Measurements from ENCODE around the gene PEAK3. TPM values are rescaled to one million over a fixed set of nuclear protein-coding genes. Genes with fewer than 3 reads are reported as not detected.

PEAK3 gene
- total RNA-seq, 2 donors from 2014 or later = 1.5 to 1.9 TPM

DNA sequence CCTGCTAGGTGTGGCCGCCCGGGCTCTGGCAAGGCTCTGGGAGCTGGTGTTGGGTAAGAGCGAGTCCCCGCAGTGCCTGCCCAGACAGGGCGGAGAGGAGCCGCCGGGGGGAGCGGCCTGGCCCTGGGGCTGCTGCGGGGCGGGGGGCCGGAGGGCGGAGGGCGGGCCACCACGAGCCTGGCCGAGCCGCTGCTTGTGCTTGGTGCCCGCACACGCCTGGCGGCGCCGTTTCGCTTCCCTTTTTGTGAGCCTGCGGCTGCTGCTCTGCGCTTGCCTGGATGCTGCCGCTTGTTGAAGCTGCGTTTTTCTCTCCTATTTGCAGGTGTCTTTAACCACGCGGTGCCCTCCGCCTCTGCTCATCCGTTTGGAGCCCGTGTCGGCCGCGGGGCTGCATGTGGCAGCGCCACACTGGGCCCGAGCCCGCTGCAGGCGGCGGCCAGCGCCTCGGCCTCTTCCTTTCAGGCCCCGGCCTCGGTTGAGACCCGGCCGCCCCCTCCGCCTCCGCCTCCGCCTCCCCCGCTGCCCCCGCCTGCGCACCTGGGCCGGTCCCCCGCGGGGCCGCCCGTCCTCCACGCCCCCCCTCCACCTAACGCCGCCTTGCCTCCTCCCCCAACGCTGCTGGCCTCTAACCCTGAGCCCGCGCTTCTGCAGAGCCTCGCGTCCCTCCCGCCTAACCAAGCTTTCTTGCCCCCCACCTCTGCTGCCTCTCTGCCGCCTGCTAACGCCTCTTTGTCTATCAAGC lies 54.4 kb downstream of the PEAK3 start:
- no peak for DNase-seq (ENCODE audit: low spot score)
- H3K27me3 ChIP-seq = no peaks in the 10 kb centered on the region
- H3K36me3 ChIP-seq = peaks cover 72% of the 10 kb centered on the region
- H3K27ac ChIP-seq = no peak overlapping the region
- H3K4me1 ChIP-seq = peaks cover 0 to 14% of the 10 kb centered on the region in 2 donors
- no peak overlapping the region for H3K4me3 ChIP-seq
- no peaks in the 10 kb centered on the region for H3K9me3 ChIP-seq
- TF ChIP-seq, protein P1, sequence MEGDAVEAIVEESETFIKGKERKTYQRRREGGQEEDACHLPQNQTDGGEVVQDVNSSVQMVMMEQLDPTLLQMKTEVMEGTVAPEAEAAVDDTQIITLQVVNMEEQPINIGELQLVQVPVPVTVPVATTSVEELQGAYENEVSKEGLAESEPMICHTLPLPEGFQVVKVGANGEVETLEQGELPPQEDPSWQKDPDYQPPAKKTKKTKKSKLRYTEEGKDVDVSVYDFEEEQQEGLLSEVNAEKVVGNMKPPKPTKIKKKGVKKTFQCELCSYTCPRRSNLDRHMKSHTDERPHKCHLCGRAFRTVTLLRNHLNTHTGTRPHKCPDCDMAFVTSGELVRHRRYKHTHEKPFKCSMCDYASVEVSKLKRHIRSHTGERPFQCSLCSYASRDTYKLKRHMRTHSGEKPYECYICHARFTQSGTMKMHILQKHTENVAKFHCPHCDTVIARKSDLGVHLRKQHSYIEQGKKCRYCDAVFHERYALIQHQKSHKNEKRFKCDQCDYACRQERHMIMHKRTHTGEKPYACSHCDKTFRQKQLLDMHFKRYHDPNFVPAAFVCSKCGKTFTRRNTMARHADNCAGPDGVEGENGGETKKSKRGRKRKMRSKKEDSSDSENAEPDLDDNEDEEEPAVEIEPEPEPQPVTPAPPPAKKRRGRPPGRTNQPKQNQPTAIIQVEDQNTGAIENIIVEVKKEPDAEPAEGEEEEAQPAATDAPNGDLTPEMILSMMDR (IDR thresholded peaks at IDR 0.05) = no peak

DNA sequence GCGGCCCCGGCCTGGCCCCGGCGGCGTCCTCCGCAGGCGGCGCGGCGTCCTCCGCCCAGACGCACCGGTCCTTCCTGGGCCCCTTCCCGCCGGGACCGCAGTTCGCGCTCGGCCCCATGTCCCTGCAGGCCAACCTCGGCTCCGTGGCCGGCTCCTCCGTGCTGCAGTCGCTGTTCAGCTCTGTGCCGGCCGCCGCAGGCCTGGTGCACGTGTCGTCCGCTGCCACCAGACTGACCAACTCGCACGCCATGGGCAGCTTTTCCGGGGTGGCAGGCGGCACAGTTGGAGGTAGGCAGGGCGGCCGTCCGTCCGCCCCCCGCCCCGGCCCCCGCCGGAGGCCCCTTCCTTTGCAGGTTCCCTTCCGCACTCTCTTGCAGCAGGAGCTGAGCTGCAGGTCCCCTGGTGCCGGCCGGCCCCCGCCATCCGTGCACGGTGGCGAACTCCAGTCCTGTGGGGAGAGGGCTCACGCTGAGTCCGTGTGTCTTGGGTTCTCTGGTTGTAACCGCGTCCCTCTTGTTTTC lies 55.1 kb downstream of the PEAK3 start:
- TF ChIP-seq, protein P1 (IDR thresholded peaks at IDR 0.05) = no peak
- H3K4me1 ChIP-seq = peaks cover 0 to 12% of the 10 kb centered on the region in 2 donors
- no peak for DNase-seq (ENCODE audit: low spot score)
- peaks cover 79% of the 10 kb centered on the region for H3K36me3 ChIP-seq
- no peaks in the 10 kb centered on the region for H3K9me3 ChIP-seq
- H3K27me3 ChIP-seq = no peaks in the 10 kb centered on the region
- H3K27ac ChIP-seq = no peak overlapping the region
- H3K4me3 ChIP-seq = no peak overlapping the region

DNA sequence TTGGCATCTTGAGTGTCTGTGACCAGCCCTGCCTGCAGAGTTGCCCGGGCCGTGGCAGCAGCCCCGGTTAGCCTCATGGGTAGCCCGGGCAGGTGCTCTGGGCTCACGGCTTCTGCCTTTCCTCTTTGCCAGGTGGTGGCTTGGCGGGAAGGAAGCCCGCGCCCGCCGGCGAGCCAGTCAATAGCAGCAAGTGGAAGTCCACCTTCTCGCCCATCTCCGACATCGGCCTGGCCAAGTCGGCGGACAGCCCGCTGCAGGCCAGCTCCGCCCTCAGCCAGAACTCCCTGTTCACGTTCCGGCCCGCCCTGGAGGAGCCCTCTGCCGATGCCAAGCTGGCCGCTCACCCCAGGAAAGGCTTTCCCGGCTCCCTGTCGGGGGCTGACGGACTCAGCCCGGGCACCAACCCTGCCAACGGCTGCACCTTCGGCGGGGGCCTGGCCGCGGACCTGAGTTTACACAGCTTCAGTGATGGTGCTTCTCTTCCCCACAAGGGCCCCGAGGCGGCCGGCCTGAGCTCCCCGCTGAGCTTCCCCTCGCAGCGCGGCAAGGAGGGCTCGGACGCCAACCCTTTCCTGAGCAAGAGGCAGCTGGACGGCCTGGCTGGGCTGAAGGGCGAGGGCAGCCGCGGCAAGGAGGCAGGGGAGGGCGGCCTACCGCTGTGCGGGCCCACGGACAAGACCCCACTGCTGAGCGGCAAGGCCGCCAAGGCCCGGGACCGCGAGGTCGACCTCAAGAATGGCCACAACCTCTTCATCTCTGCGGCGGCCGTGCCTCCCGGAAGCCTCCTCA lies 55.7 kb downstream of the PEAK3 start:
- no peak overlapping the region for H3K4me3 ChIP-seq
- H3K4me1 ChIP-seq = peaks cover 0 to 12% of the 10 kb centered on the region in 2 donors
- no peak for DNase-seq (ENCODE audit: low spot score)
- H3K27ac ChIP-seq = no peak overlapping the region
- peaks cover 79% of the 10 kb centered on the region for H3K36me3 ChIP-seq
- H3K27me3 ChIP-seq = no peaks in the 10 kb centered on the region
- H3K9me3 ChIP-seq = no peaks in the 10 kb centered on the region
- TF ChIP-seq, protein P1 (IDR thresholded peaks at IDR 0.05) = no peak

DNA sequence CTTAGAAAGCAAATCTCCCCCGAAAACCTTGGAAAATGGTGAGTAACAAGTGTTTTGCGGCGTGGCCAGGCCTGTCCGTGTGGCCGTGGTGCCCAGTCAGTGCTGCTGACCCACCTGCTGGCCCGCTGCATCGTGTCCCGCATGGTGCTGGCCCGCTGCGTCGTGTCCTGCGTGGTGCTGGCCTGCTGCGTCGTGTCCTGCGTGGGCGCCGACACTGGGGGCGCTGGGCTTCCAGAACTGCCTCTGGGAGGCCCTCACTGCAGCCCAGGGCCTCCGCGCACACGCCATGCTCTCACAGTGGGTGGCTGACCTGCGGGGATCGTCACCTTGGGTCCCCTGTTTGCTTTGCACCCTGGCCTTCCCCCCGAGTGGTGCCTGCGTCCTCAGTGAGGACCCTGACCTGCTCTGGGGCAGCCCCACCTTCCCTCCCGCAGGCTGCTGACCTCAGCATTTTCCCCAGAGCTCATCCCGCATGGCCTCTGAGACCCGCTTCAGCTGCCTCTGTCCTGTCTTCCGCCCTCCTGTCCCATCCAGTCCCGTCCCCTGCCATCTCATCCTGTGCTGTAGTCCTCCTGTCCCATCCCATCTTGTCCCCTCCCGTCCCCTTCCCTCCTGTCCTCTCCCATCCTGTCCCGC lies 56.4 kb downstream of the PEAK3 start:
- Histone ChIP-seq H3K27me3 (no peaks in the 10 kb centered on the region), H3K27ac (no peak overlapping the region), H3K36me3 (peaks cover 80% of the 10 kb centered on the region), H3K4me3 (no peak overlapping the region), H3K4me1 (peaks cover 0 to 8% of the 10 kb centered on the region in 2 donors), H3K9me3 (no peaks in the 10 kb centered on the region)
- DNase-seq (ENCODE audit: low spot score) = no peak
- TF ChIP-seq, protein P1 (IDR thresholded peaks at IDR 0.05) = no peak

DNA sequence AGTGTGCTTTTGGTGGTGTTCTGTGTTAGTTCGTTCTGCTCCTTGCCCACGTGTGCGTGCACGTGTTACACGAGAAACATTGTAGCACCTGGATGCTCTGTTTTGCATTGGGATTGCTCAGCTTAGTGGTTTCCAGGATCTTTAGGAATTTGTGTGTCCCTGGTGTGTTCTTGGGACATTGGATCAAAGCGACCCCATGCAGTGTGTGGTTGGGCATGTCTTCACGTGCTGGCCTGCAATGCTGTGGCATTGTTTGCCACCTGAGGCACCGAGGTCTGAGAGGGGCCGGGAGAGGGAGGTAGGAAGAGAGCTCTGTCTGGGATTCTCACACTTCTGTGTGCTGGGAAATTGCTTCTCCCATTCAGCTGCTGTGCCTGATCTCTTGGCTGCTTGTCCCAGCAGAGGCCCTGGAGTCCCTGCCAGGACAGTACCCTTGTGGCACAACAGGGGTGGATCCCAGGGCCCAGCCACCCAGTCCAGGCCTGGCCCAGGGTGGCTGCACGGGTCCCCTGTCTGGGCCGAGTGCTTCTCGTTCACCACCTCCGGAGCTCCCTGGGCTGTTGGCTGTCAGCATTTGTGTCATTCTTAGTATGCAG lies 57.1 kb downstream of the PEAK3 start:
- H3K36me3 ChIP-seq = peaks cover 80% of the 10 kb centered on the region
- H3K27me3 ChIP-seq = no peaks in the 10 kb centered on the region
- H3K4me3 ChIP-seq = no peak overlapping the region
- TF ChIP-seq, protein P1 (IDR thresholded peaks at IDR 0.05) = no peak
- no peaks in the 10 kb centered on the region for H3K9me3 ChIP-seq
- H3K4me1 ChIP-seq = peaks cover 0 to 8% of the 10 kb centered on the region in 2 donors
- no peak overlapping the region for H3K27ac ChIP-seq
- no peak for DNase-seq (ENCODE audit: low spot score)

MicroRNA genes within 50 kb of the gene (microRNA counts, 767-probe panel; counts per million panel counts)
- 0 to 31.0 counts per million in 2 donors for microRNA hsa-miR-1227

Small RNA genes lying within 50 kb of the gene (microRNA-seq; reads per million reads assigned to microRNA genes)
- 2.1 to 5.7 reads per million in 2 donors for gene MIR1227 (ENCODE audit: borderline number of aligned reads in 2 of 2, borderline replicate concordance in 1 of 2)
- gene MIR4321 (ENCODE audit: borderline number of aligned reads in 2 of 2, borderline replicate concordance in 1 of 2) = 0 to 0.71 reads per million in 2 donors

Other genes with a start within 250 kb of the PEAK3 start
- 100 to 1,000 TPM in 1 of 2 donors, 10 to 100 TPM in 1; 90.3 to 107 TPM for gene MKNK2, start 230.9 kb downstream of the PEAK3 start, total RNA-seq
- 10 to 100 TPM; 19.7 to 29.4 TPM for gene MOB3A, start 185.8 kb downstream of the PEAK3 start, total RNA-seq
- 1 to 10 TPM in 1 of 2 donors, under 1 TPM in 1; 0.67 to 1.4 TPM for gene IZUMO4, start 185.3 kb downstream of the PEAK3 start, total RNA-seq
- 10 to 100 TPM; 82.7 to 95.8 TPM for gene AP3D1, start 130.6 kb downstream of the PEAK3 start, total RNA-seq
- gene DOT1L, start 118.2 kb downstream of the PEAK3 start, total RNA-seq = 10 to 100 TPM in 1 of 2 donors, 1 to 10 TPM in 1; 6.7 to 10.3 TPM
- 10 to 100 TPM; 44.1 to 53.0 TPM for gene PLEKHJ1, start 45.8 kb downstream of the PEAK3 start, total RNA-seq
- gene SF3A2, start 45.4 kb downstream of the PEAK3 start, total RNA-seq = 10 to 100 TPM; 17.3 to 30.4 TPM
- gene AMH, start 32.9 kb downstream of the PEAK3 start, total RNA-seq = under 1 TPM in 1 of 2 donors, not detected in 1; 0.98 TPM
- under 1 TPM in 1 of 2 donors, not detected in 1; 0.39 TPM for gene JSRP1, start 25.8 kb downstream of the PEAK3 start, total RNA-seq
- not detected for gene LINGO3, start 26.0 kb upstream of the PEAK3 start, total RNA-seq
- 100 to 1,000 TPM in 1 of 2 donors, 10 to 100 TPM in 1; 38.6 to 104 TPM for gene LSM7, start 46.4 kb upstream of the PEAK3 start, total RNA-seq
- 10 to 100 TPM; 16.7 to 19.8 TPM for gene SPPL2B, start 46.5 kb upstream of the PEAK3 start, total RNA-seq
- not detected for gene TMPRSS9, start 78.1 kb upstream of the PEAK3 start, total RNA-seq
- gene TIMM13, start 145.4 kb upstream of the PEAK3 start, total RNA-seq = 10 to 100 TPM; 37.1 to 37.2 TPM
- gene LMNB2, start 174.8 kb upstream of the PEAK3 start, total RNA-seq = 10 to 100 TPM in 1 of 2 donors, 1 to 10 TPM in 1; 9.9 to 16.2 TPM
- gene GADD45B, start 194.0 kb upstream of the PEAK3 start, total RNA-seq = 100 to 1,000 TPM; 205 to 218 TPM

Measured in right atrium auricular region (tissue), 2 donors.